Upper lobe of left lung (tissue), 6 donors: ENCODE results near the gene IL4R. TPM values are rescaled to one million over a fixed set of nuclear protein-coding genes. Genes with fewer than 3 reads are reported as not detected.
A peak's percentile ranks its signal among the peaks of the same experiment; 100 is the strongest.

Experiments used
- ATAC-seq, 2 donors: fragments of 200-7000 bp; cut with Tn5 transposase; one replicate each; pipeline ENCODE4 v1.9.1; 2022; ENCODE audit warnings: mild to moderate bottlenecking in 2 of 2, moderate library complexity in 2 of 2; ENCODE audit not compliant: low FRiP score in 2 of 2
- DNase-seq, 2 donors: peaks; one replicate each; pipeline ENCODE4 v3.0.0-alpha.2; 2019 to 2020
- H3K27ac ChIP-seq, 4 donors: fragments of 200-600 bp; sonication (generic); one replicate each; pipeline ENCODE4 v1.5.1; 2016 to 2019
- H3K27me3 ChIP-seq, 4 donors: fragments of 200-600 bp; sonication (generic); one replicate each; pipeline ENCODE4 v1.5.1; 2017 to 2019
- H3K36me3 ChIP-seq, 4 donors: fragments of 200-600 bp; sonication (generic); one replicate each; pipeline ENCODE4 v1.5.1; 2016 to 2019
- H3K4me1 ChIP-seq, 4 donors: fragments of 200-600 bp; sonication (generic); one replicate each; pipeline ENCODE4 v1.5.1; 2018 to 2019
- H3K4me3 ChIP-seq, 4 donors: fragments of 200-600 bp; sonication (generic); one replicate each; pipeline ENCODE4 v1.5.1; 2017 to 2019; ENCODE audit warnings: mild to moderate bottlenecking in 2 of 4, moderate library complexity in 1 of 4
- H3K9me3 ChIP-seq, 4 donors: fragments of 200-600 bp; sonication (generic); one replicate each; pipeline ENCODE4 v1.5.1; 2018 to 2019
- EP300 ChIP-seq, 4 donors: sonication (generic); formaldehyde crosslinking; IDR thresholded peaks; one replicate each; pipeline ENCODE4 v1.5.1; 2017; ENCODE audit warnings: antibody characterized with exemption in 4 of 4, control low read depth in 2 of 4
- POLR2A ChIP-seq, 4 donors: fragments of 450-650 bp; IDR thresholded peaks; one replicate each; pipeline ENCODE4 v1.5.1; 2016 to 2017; ENCODE audit warnings: antibody characterized with exemption in 4 of 4, mild to moderate bottlenecking in 2 of 4
- POLR2AphosphoS5 ChIP-seq, 2 donors: sonication (generic); formaldehyde crosslinking; IDR thresholded peaks; one replicate each; pipeline ENCODE4 v1.5.1; 2017; ENCODE audit warnings: antibody characterized with exemption in 2 of 2
- WGBS, 2 donors: methylation state at CpG; one replicate each; pipeline ENCODE4 v1.1.5; 2017 to 2018; 5-methylcytosine and 5-hydroxymethylcytosine counted together
- total RNA-seq, 6 donors: library from RNA; depleted of rRNA in 4 of 6; stranded (reverse); fragments of >200 nt in 4 of 6; gene quantifications; one replicate each; pipeline versions ENCODE4 v1.1.0 to v1.2.1, GENCODE V29; 2016 to 2021
- TF ChIP-seq, protein P1 (sequence below), 6 experiments: fragments of 450-650 bp in 4 of 6; fragments of 200-600 bp in 2 of 6; sonication (generic) in 2 of 6; IDR thresholded peaks; one replicate each; pipeline ENCODE4 v1.5.1; 2016 to 2019; ENCODE audit warnings: antibody characterized with exemption in 6 of 6
- donor health status: DM: no; HTN: no; CAD: no; lungs with moderate emphysema.
- donor health status: DM: no; HTN: yes; CAD: no; lungs with severe emphysema.

The IL4R gene
- total RNA-seq, 6 donors from 2014 or later: 87.0 to 202 (median 153) TPM

DNA sequence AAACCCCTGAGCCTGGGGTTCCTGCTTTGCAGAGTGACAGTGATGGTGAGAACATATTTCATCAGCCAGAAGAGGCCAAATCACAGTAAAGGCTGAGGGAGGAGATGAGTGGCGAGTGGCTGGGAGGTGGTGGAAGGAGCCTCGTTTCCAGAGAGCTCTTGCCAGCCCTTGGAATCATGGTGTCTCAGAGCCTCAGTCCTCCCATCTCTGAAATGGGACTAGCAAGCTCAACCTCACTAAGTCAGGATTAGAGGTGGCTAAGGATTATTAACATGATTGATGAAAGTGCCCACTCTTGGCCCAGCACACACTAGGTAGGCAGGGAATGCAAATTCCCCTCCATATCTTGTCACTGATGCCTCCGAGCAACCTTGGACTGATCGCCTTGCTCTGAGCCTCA, 43.0 kb downstream of the IL4R start:
- H3K4me1 ChIP-seq: peaks cover 4 to 11% (median 6%) of the 10 kb centered on the region in 4 donors
- H3K36me3 ChIP-seq: peaks cover 43 to 100% (median 88%) of the 10 kb centered on the region in 4 donors
- DNase-seq: no peak
- TF ChIP-seq POLR2A (IDR thresholded peaks at IDR 0.05) (no peak), EP300 (IDR thresholded peaks at IDR 0.05) (no peak), POLR2AphosphoS5 (IDR thresholded peaks at IDR 0.05) (no peak)
- TF ChIP-seq, protein P1, sequence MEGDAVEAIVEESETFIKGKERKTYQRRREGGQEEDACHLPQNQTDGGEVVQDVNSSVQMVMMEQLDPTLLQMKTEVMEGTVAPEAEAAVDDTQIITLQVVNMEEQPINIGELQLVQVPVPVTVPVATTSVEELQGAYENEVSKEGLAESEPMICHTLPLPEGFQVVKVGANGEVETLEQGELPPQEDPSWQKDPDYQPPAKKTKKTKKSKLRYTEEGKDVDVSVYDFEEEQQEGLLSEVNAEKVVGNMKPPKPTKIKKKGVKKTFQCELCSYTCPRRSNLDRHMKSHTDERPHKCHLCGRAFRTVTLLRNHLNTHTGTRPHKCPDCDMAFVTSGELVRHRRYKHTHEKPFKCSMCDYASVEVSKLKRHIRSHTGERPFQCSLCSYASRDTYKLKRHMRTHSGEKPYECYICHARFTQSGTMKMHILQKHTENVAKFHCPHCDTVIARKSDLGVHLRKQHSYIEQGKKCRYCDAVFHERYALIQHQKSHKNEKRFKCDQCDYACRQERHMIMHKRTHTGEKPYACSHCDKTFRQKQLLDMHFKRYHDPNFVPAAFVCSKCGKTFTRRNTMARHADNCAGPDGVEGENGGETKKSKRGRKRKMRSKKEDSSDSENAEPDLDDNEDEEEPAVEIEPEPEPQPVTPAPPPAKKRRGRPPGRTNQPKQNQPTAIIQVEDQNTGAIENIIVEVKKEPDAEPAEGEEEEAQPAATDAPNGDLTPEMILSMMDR (IDR thresholded peaks at IDR 0.05): no peak
- no peaks in the 10 kb centered on the region for H3K27me3 ChIP-seq
- no peak overlapping the region for H3K4me3 ChIP-seq
- no peak for ATAC-seq
- H3K27ac ChIP-seq: peak overlapping the region in 2 of 4 donors; percentile 30 to 37
- H3K9me3 ChIP-seq: no peaks in the 10 kb centered on the region
- 91 to 95% methylated on average over 4 of the region's 4 CpGs for WGBS, 2 donors

DNA sequence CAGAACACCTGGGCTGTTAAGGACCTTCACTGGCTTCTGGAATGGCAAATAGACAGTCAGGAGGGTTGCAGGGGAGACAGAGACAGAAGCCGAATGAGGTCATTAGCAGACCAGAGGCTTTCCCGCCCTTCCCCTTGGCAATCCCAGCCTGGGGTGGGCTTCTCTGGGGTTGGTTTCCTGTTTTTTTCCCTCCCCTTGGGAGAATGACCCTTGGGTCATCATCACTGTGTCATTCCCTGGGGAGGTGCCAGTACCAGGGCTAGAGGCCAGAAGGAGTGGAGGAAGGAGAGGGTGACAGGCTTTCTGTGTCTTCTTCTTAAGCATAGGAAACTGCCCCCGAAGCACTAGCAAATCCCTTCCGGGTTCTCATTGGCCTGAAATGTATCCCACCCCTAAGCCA, 45.3 kb downstream of the IL4R start:
- ATAC-seq (no peak), DNase-seq (no peak)
- no peaks in the 10 kb centered on the region for H3K27me3 ChIP-seq
- no peaks in the 10 kb centered on the region for H3K9me3 ChIP-seq
- H3K4me3 ChIP-seq: no peak overlapping the region
- TF ChIP-seq POLR2AphosphoS5 (IDR thresholded peaks at IDR 0.05): peak; percentile 10 to 14
- TF ChIP-seq POLR2A (IDR thresholded peaks at IDR 0.05): no peak
- no peak for TF ChIP-seq EP300 (IDR thresholded peaks at IDR 0.05)
- peaks cover 13 to 24% (median 16%) of the 10 kb centered on the region in 4 donors for H3K4me1 ChIP-seq
- WGBS, 2 donors: 67 to 81% methylated on average over 4 of the region's 4 CpGs
- peaks cover 40 to 100% (median 87%) of the 10 kb centered on the region in 4 donors for H3K36me3 ChIP-seq
- peak overlapping the region in 3 of 4 donors; percentile 4 to 65 (median 62) for H3K27ac ChIP-seq

DNA sequence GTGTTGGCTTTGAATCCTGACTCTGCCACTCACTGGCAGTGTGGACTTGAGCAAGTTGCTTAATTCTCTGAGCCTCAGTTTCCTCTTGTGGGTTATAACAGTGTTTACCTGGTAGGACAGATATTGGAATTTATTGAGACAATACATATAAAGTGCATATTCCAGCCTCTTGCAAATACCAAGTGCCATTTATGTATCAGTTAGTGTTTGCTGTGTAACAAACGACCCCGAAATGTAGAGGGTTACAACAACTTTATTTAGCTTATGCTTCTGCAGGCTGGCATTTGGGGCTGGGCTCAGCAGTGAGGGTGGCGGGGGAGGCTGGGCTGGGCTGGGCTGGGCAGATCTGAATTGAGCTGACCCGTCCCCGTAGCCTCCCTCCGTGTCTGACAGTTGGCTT, 45.8 kb downstream of the IL4R start:
- H3K36me3 ChIP-seq: peaks cover 35 to 100% (median 84%) of the 10 kb centered on the region in 4 donors
- WGBS, 2 donors: 82 to 89% methylated on average over 6 of the region's 6 CpGs

DNA sequence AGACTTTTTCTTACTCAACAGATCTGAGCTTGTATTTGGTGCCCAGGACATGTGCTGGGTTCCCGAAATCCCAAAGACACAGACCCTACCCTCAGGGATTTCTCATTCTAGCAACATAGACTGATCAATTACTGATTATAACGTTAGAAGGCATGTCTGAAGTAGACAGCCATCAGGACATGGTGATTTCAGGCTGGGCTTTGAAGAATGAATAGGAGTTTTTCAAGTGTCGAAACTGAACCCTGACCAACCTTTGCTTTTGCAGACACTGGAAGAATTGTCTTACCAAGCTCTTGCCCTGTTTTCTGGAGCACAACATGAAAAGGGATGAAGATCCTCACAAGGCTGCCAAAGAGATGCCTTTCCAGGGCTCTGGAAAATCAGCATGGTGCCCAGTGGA, 48.2 kb downstream of the IL4R start:
- no peaks in the 10 kb centered on the region for H3K27me3 ChIP-seq
- H3K4me3 ChIP-seq: no peak overlapping the region
- H3K36me3 ChIP-seq: peaks cover 28 to 80% (median 64%) of the 10 kb centered on the region in 4 donors
- 96 to 98% methylated on average over 3 of the region's 3 CpGs for WGBS, 2 donors
- ATAC-seq (no peak), DNase-seq (no peak)
- peak overlapping the region in 1 of 4 donors; percentile 19 for H3K27ac ChIP-seq
- TF ChIP-seq POLR2A (IDR thresholded peaks at IDR 0.05) (no peak), POLR2AphosphoS5 (IDR thresholded peaks at IDR 0.05) (no peak), EP300 (IDR thresholded peaks at IDR 0.05) (no peak)
- TF ChIP-seq, protein P1 (IDR thresholded peaks at IDR 0.05): no peak
- H3K9me3 ChIP-seq: no peaks in the 10 kb centered on the region
- peaks cover 18 to 48% (median 21%) of the 10 kb centered on the region in 4 donors for H3K4me1 ChIP-seq

More for the DNA sequence above, 45.8 kb downstream of the IL4R start:
- no peak for TF ChIP-seq EP300 (IDR thresholded peaks at IDR 0.05)
- no peak for TF ChIP-seq POLR2AphosphoS5 (IDR thresholded peaks at IDR 0.05)
- no peak for TF ChIP-seq POLR2A (IDR thresholded peaks at IDR 0.05)
- TF ChIP-seq, protein P1 (IDR thresholded peaks at IDR 0.05): no peak
- no peaks in the 10 kb centered on the region for H3K27me3 ChIP-seq
- H3K9me3 ChIP-seq: no peaks in the 10 kb centered on the region
- no peak overlapping the region for H3K4me3 ChIP-seq
- H3K27ac ChIP-seq: peak overlapping the region in 2 of 4 donors; percentile 62 to 65
- peaks cover 16 to 30% (median 18%) of the 10 kb centered on the region in 4 donors for H3K4me1 ChIP-seq
- ATAC-seq (no peak), DNase-seq (no peak)

DNA sequence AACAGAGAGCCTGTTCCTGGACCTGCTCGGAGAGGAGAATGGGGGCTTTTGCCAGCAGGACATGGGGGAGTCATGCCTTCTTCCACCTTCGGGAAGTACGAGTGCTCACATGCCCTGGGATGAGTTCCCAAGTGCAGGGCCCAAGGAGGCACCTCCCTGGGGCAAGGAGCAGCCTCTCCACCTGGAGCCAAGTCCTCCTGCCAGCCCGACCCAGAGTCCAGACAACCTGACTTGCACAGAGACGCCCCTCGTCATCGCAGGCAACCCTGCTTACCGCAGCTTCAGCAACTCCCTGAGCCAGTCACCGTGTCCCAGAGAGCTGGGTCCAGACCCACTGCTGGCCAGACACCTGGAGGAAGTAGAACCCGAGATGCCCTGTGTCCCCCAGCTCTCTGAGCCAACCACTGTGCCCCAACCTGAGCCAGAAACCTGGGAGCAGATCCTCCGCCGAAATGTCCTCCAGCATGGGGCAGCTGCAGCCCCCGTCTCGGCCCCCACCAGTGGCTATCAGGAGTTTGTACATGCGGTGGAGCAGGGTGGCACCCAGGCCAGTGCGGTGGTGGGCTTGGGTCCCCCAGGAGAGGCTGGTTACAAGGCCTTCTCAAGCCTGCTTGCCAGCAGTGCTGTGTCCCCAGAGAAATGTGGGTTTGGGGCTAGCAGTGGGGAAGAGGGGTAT, 48.9 kb downstream of the IL4R start:
- ATAC-seq: no peak
- 84 to 96% methylated on average over 3 to 15 of the region's 16 CpGs for WGBS, 2 donors
- DNase-seq: no peak
- Histone ChIP-seq H3K4me3 (no peak overlapping the region), H3K27me3 (no peaks in the 10 kb centered on the region), H3K4me1 (peaks cover 25 to 55% (median 28%) of the 10 kb centered on the region in 4 donors), H3K27ac (peak overlapping the region in 2 of 4 donors; percentile 19 to 60), H3K36me3 (peaks cover 28 to 72% (median 59%) of the 10 kb centered on the region in 4 donors), H3K9me3 (no peaks in the 10 kb centered on the region)
- TF ChIP-seq, protein P1 (IDR thresholded peaks at IDR 0.05): no peak
- TF ChIP-seq EP300 (IDR thresholded peaks at IDR 0.05): no peak
- no peak for TF ChIP-seq POLR2A (IDR thresholded peaks at IDR 0.05)
- no peak for TF ChIP-seq POLR2AphosphoS5 (IDR thresholded peaks at IDR 0.05)
